ENCODE data around the gene ARHGEF38.

DNA sequence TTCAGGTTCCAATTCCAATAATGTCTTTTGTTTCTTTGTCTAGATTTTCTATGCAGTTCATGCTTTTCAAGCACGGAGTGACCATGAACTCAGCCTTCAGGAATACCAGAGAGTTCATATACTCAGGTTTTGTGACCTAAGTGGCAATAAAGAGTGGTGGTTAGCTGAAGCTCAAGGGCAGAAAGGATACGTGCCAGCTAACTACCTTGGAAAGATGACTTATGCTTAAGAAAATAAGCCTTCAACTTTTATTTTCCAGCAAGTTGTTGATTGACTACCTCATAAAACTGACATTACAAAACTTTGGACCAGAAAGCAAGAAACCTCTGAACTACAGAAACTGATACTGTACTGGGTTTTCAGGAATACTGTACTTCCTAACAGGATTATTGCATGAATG lies 125.3 kb downstream of the ARHGEF38 start:
- TF ChIP-seq POLR2AphosphoS5 (IDR thresholded peaks at IDR 0.05; ENCODE audit: low read depth, low read length) (no peak), TAF1 (IDR thresholded peaks at IDR 0.05; ENCODE audit: low read depth, low read length) (no peak), POLR2A (IDR thresholded peaks at IDR 0.05; ENCODE audit: low read depth, low read length) (no peak), SPI1 (IDR thresholded peaks at IDR 0.05; ENCODE audit: low read depth, low read length) (no peak)

All from GM12891 (cell line).